ENCODE data around the gene SHD. TPM values are rescaled to one million over a fixed set of nuclear protein-coding genes. Genes with fewer than 3 reads are reported as not detected.

SHD gene
- total and polyA plus RNA-seq, 2 donors (not counting 1 experiment from before 2014, with no cell fraction given) = not detected

GRCh38 chr19:4334929-4335570 lies 56.0 kb downstream of the SHD start:
- no peaks in the 10 kb centered on the region for H3K79me2 ChIP-seq (ENCODE audit: control insufficient read depth, insufficient read depth, low read length)
- H3K27me3 ChIP-seq (ENCODE audit: control insufficient read depth, insufficient read depth, low read length) = no peaks in the 10 kb centered on the region
- no peaks in the 10 kb centered on the region for H4K20me1 ChIP-seq (ENCODE audit: control insufficient read depth, extremely low read depth, insufficient read depth, low read length)
- no peak for TF ChIP-seq CTCF (conservative IDR thresholded peaks at IDR 0.05 in 1 of 2, IDR thresholded peaks at IDR 0.05 in 1 of 2; ENCODE audit: low read depth in 1 of 2, low read length in 2 of 2)
- TF ChIP-seq EZH2 (IDR thresholded peaks at IDR 0.05; ENCODE audit: low read length, missing control alignments) = no peak
- no peak for DNase-seq (ENCODE audit: low read depth in 2 of 2)
- H3K36me3 ChIP-seq (ENCODE audit: control insufficient read depth, insufficient read depth, low read length) = no peaks in the 10 kb centered on the region
- no peak overlapping the region for H3K4me3 ChIP-seq (replicated peaks in 1 of 4; ENCODE audit: control extremely low read depth in 1 of 4, insufficient read depth in 1 of 4, low read depth in 3 of 4, low read length in 4 of 4)
- no peak overlapping the region for H3K27ac ChIP-seq (ENCODE audit: insufficient read depth, low read length)
- no peak overlapping the region for H2AFZ ChIP-seq (ENCODE audit: low read length)
- no peaks in the 10 kb centered on the region for H3K9me3 ChIP-seq (ENCODE audit: control insufficient read depth, insufficient read depth, low read depth, low read length)
- no peaks in the 10 kb centered on the region for H3K4me1 ChIP-seq (ENCODE audit: control insufficient read depth, extremely low read depth, insufficient read depth, low read length)
- no peak overlapping the region for H3K9ac ChIP-seq (ENCODE audit: insufficient read depth, low read length)
- H3K4me2 ChIP-seq (ENCODE audit: extremely low read depth, insufficient read depth, low read length) = no peak overlapping the region

- TF ChIP-seq CTCF (conservative IDR thresholded peaks at IDR 0.05 in 1 of 2, IDR thresholded peaks at IDR 0.05 in 1 of 2; ENCODE audit: low read depth in 1 of 2, low read length in 2 of 2) (no peak), EZH2 (IDR thresholded peaks at IDR 0.05; ENCODE audit: low read length, missing control alignments) (no peak)
- H3K9ac ChIP-seq (ENCODE audit: insufficient read depth, low read length) = peak overlapping the region; percentile 26
- H3K27ac ChIP-seq (ENCODE audit: insufficient read depth, low read length) = no peak overlapping the region
- H3K36me3 ChIP-seq (ENCODE audit: control insufficient read depth, insufficient read depth, low read length) = no peaks in the 10 kb centered on the region
- no peaks in the 10 kb centered on the region for H3K9me3 ChIP-seq (ENCODE audit: control insufficient read depth, insufficient read depth, low read depth, low read length)
- H3K4me1 ChIP-seq (ENCODE audit: control insufficient read depth, extremely low read depth, insufficient read depth, low read length) = peaks cover 2% of the 10 kb centered on the region
- H3K79me2 ChIP-seq (ENCODE audit: control insufficient read depth, insufficient read depth, low read length) = no peaks in the 10 kb centered on the region
- peak overlapping the region; percentile 96 for H3K4me2 ChIP-seq (ENCODE audit: extremely low read depth, insufficient read depth, low read length)
- no peaks in the 10 kb centered on the region for H3K27me3 ChIP-seq (ENCODE audit: control insufficient read depth, insufficient read depth, low read length)
- peak overlapping the region; percentile 97 for H2AFZ ChIP-seq (ENCODE audit: low read length)
- DNase-seq (ENCODE audit: low read depth in 2 of 2) = peak in 1 of 2 donors; percentile 31
- peak overlapping the region; percentile 33 to 48 (median 42) for H3K4me3 ChIP-seq (replicated peaks in 1 of 4; ENCODE audit: control extremely low read depth in 1 of 4, insufficient read depth in 1 of 4, low read depth in 3 of 4, low read length in 4 of 4)
- H4K20me1 ChIP-seq (ENCODE audit: control insufficient read depth, extremely low read depth, insufficient read depth, low read length) = no peaks in the 10 kb centered on the region
Measured at GRCh38 chr19:4337906-4338440, 58.9 kb downstream of the SHD start.

GRCh38 chr19:4338441-4339355 lies 59.6 kb downstream of the SHD start, which contains the start of gene STAP2:
TSS of gene STAP2 (minus strand) at chr19:4338827. CDS start at chr19:4338753, 74 bp downstream.
- H2AFZ ChIP-seq (ENCODE audit: low read length) = peak within 1 kb of the TSS; percentile 97
- H3K79me2 ChIP-seq (ENCODE audit: control insufficient read depth, insufficient read depth, low read length) = no peaks in the 10 kb centered on the region
- no peak for DNase-seq (ENCODE audit: low read depth in 2 of 2)
- peak within 1 kb of the TSS; percentile 33 to 48 (median 42) for H3K4me3 ChIP-seq (replicated peaks in 1 of 4; ENCODE audit: control extremely low read depth in 1 of 4, insufficient read depth in 1 of 4, low read depth in 3 of 4, low read length in 4 of 4)
- peak within 1 kb of the TSS; percentile 26 for H3K9ac ChIP-seq (ENCODE audit: insufficient read depth, low read length)
- no peaks in the 10 kb centered on the region for H3K36me3 ChIP-seq (ENCODE audit: control insufficient read depth, insufficient read depth, low read length)
- no peak for TF ChIP-seq CTCF (conservative IDR thresholded peaks at IDR 0.05 in 1 of 2, IDR thresholded peaks at IDR 0.05 in 1 of 2; ENCODE audit: low read depth in 1 of 2, low read length in 2 of 2)
- no peak for TF ChIP-seq EZH2 (IDR thresholded peaks at IDR 0.05; ENCODE audit: low read length, missing control alignments)
- no peaks in the 10 kb centered on the region for H3K9me3 ChIP-seq (ENCODE audit: control insufficient read depth, insufficient read depth, low read depth, low read length)
- peak within 1 kb of the TSS; percentile 96 for H3K4me2 ChIP-seq (ENCODE audit: extremely low read depth, insufficient read depth, low read length)
- H3K27ac ChIP-seq (ENCODE audit: insufficient read depth, low read length) = no peak within 1 kb of the TSS
- peaks cover 4% of the 10 kb centered on the region for H3K4me1 ChIP-seq (ENCODE audit: control insufficient read depth, extremely low read depth, insufficient read depth, low read length)
- no peaks in the 10 kb centered on the region for H3K27me3 ChIP-seq (ENCODE audit: control insufficient read depth, insufficient read depth, low read length)
- H4K20me1 ChIP-seq (ENCODE audit: control insufficient read depth, extremely low read depth, insufficient read depth, low read length) = no peaks in the 10 kb centered on the region

Measured in fibroblast of lung (primary cell).